Activated CD4-positive, alpha-beta T cell treated with anti-CD3 and anti-CD28 coated beads for 1 hour (primary cell): ENCODE measurements around the gene GPR87.

Experiments used
- DNase-seq: peaks from one replicate; pipeline ENCODE4 v3.0.0-alpha.2; 2020

The GPR87 gene

DNA sequence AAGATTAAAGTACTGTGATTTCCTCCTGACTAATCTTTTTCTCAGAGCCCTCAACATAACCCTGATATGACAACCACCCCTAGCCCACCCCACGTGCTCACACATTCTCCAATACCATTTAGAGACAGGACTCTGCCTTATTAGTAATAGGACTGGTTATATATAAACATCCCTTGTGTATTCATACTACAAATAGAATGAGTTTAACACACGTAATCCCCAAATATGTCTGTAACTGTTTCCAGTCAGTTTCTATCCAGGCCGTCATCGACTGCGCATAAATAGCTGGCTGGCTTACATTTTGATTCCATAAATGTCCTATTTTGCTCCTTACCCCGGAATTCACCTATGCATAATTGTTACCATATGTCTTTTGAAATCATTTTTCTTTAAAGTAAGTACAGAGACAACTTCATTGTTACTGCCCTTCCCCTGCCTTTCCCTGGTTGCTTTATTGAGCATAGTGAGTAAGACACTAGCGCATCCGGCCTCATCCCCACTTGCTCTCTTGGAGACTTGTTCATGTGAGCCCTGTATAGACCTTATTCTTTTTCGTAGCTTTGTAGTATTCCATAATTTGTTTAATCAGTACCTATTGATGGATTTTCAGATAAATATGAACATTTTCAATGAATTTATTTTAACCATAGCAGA is 34.8 kb downstream of the GPR87 start:
- no peak for DNase-seq

GRCh38 chr3:151278230-151278629 is 38.4 kb downstream of the GPR87 start, which contains the start of gene P2RY14:
P2RY14 (minus strand) TSS chr3:151278542; CDS start chr3:151214316, 64,226 bp downstream.
- no peak for DNase-seq

- no peak for DNase-seq
These were observed 40.0 kb downstream of the GPR87 start for GRCh38 chr3:151276687-151277042.

GRCh38 chr3:151276038-151276686 is 40.5 kb downstream of the GPR87 start:
- DNase-seq: no peak

GRCh38 chr3:151275091-151275490 is 41.5 kb downstream of the GPR87 start:
- no peak for DNase-seq

DNA sequence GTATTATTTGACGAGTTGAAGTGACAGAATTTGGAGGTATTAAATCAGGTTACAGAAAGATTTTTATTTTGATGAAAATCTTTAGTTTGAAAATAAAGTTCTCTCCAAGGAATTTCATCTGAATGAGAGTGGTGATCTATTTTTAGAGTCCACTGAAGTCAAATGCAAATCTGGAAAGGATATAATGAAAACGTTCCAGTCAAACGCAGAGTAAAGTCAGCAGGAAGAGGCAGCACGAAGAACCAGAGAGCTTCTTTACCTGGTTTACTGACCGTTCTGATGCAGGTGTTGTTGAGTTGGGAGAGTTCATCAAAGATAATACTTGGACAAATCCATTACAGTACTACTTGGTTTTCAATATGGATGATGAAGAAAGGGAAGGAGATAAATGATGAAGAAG is 47.0 kb downstream of the GPR87 start:
- no peak for DNase-seq

DNA sequence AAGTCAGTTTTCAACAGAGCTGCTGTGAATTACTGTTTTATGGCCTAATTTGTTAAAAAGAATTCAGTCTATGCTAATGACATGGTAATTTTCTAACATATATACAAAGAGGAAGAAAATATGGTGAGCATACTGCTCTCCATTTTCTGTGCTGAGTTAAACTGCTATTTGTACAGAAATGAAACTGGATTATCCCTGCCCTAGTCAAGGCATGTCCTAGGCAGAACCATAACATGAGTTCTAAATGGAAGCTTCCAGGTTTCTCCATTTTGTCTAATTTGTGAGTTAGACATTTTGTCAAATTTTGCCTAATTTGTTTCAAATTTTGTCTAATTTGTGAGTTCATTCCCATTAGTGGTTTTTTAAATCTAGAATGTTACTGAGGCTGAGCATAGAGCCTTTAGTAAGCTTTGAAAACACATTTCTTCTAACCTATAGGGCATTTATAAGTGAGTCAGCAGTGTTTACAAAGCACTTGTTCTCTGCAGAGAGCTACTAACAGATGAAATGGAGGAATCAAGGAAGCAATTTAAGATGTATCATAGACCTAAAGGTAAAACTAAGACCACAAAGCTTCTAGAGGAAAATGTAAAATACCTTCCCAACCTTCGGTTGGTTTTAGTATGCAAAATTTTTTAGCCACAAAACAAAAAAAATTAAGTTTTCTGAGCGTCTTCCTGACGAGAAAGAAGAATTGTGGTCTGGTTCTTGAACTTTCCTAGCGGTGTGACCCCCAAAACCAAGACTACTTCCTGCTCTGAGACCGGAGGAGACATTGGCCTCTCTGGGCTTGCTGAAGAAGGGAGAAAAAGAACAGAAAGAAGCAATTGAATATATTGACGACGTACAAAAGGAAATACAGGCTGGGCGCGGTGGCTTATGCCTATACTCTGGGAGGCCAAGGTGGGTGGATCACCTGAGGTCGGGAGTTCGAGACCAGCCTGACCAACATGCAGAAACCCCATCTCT is 48.1 kb downstream of the GPR87 start:
- no peak for DNase-seq

GRCh38 chr3:151267066-151267465 is 49.6 kb downstream of the GPR87 start:
- no peak for DNase-seq

GRCh38 chr3:151265866-151266265 is 50.8 kb downstream of the GPR87 start:
- DNase-seq: no peak

- DNase-seq: no peak
These were observed 51.5 kb downstream of the GPR87 start for GRCh38 chr3:151265166-151265565.

DNA sequence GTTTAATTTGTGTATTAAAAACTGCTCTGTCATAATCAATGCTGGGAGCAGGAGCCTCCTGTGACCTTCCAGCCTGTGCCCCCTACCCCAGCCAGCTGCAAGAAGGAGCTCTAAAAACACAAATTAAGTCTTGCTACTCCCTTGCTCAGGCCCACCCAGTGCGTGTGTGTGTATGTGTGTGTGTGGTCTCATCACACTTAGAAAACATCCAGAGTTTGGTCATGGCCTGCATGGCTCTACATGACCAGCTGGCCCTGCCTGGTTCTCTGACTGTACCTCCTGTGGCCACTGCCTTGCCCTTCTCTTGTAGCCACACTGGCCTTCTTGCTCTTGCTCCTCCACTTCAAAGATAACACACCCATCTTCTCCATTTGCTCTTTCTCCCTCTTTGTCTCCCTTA is 52.0 kb downstream of the GPR87 start:
- DNase-seq: no peak

DNA sequence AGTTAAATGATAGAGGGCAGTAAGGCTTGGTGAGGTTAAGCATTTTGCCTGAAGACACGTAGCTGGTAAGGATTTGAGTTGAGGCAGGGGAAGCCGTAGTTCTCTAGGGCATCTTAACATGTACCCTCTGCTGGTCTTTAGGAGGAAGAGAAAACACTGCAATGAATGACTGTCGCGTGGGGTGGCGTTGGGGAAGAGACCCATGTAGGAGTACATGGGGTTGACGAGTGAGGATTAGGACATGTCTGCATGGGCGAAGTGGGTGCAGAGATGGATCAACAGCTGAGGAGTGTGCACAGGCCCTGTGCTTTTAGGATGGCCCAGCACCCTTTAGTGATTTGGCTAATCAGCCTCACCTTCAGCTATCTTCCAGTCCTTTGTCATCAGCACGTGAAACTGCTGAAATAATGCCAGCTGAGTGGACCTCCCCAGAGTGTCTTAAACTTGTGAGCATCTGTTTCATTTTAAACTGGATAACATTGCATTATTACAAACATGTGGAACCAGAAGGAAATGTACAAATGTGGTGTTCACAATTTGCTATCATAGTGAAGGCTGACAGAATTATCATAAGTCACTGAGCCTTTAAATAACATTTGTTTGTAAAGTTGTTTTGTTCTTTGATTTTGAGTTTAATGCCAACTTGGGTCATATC is 53.6 kb downstream of the GPR87 start:
- no peak for DNase-seq

GRCh38 chr3:151259664-151260063 is 57.0 kb downstream of the GPR87 start:
- DNase-seq: no peak

DNA sequence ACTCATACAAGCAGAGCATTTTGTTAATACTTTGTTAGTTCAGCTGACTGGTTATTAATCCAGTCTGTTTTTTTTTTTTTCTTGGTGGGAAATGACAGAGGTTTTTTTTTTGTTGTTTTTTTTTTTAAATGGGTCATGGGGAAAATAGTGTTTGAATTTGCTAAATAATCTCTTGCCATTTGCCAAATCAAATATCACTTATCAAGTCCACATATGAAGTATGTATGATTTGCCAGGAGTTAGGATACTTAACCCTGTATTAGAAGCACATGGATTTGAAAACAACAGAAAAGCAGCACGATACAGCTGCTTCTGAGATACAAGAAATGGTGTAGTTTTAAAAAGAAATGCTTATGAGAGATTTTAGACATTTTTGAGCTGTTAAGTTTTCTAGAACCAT is 59.9 kb downstream of the GPR87 start:
- DNase-seq: no peak

- no peak for DNase-seq
These were observed 67.8 kb downstream of the GPR87 start for GRCh38 chr3:151248772-151249337.
